Ecto neural progenitor cell (in vitro differentiated cells): ENCODE data around the gene HPGDS.
"Not testable (repeated sequence)": the region's sequence is repeated elsewhere in the genome, so short reads cannot be mapped to it uniquely, and the experiment has no call there.

ENCODE experiments used
- DNase-seq: peaks from one replicate; pipeline ENCODE4 v3.0.0-alpha.2; 2018; ENCODE audit warnings: low spot score

The HPGDS gene

DNA sequence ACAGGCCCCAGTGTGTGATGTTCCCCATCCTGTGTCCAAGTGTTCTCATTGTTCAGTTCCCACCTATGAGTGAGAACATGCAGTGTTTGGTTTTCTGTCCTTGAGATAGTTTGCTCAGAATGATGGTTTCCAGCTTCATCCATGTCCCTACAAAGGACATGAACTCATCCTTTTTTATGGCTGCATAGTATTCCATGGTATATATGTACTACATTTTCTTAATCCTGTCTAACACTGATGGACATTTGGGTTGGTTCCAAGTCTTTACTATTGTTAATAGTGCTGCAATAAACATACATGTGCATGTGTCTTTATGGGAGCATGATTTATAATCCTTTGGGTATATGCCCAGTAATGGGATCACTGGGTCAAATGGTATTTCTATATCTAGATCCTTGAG, 22.7 kb downstream of the HPGDS start:
- not testable (repeated sequence) for DNase-seq

DNA sequence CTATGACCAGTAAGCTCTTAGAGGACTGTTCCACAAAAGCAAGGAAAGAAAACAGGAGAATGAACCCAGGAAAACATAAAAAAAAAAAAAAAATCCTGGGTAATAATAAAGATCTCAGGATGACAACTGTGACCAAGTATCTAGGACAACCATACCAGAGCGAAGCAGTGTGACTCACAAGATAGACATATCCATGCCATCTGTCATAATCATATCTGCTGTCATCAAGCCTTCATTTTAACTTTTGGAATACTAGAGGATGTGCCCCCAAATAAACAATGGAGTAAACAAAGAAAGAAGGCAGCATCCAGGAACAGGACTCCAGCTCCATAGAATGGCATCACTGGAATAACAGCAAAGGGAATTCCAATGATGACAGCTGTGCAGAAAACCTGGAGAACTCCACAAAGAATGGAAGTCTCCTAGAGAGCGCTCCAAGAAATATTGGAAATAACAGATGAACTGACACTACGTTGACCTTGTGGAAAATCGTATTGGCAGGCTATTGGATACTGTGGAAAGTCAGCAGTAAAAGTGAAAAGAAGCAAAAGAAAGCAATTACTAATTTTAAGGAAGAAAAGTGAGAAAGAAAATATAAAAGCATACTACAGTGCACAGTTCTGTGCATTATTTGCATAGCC, 35.3 kb downstream of the HPGDS start:
- no peak for DNase-seq

DNA sequence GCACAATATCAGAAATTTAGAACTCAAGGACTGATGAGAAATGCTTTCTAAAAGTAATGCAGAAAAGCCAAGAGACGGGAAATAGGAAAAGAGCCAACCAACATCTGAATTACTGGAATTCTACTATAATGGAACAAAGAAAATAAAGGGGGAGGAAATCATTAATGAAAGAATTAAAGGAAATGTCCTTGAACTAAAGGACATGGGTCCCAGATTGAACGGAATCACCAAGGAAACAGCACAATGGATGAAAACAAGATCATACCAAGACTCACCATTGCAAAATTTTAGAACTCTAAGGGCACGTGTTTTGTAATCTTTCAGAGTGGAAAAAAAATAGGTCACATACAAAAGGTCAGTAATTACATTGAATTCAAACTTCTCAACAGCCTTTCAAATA, 35.9 kb downstream of the HPGDS start:
- DNase-seq = no peak

DNA sequence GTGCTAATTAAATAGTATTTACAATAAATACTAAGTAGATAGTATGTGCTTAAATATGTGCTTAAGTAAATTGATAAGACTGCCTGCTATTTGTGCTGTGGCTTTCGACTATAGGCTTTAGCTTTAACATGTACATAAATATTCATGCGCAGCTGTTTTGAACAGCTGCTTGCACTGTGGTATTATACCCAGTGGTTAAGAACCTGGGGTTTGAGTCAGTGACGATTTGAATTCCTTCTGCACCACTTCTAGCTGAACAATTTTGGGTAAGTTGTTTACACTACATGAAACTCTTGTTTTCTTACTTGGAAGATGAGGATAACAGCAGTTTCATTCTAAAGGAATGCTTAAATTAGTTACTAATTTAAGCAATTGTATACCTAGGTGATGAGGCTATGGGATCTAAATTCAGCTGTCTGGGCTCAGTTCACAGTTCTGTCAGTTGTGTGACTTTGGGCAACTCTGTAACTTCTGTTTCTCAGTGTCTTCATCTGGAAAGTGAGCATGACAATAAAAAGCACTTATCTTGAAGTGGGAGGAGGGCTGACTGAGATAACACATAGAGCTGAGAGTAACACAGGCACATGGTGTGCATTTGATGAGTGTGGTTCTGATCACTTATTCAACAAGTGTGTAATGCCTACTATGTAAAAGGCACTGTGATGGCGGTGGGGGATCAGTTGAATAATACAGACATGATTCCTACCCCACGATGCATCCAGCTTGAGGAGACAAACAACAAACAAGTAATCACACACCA, 37.0 kb downstream of the HPGDS start:
- no peak for DNase-seq

DNA sequence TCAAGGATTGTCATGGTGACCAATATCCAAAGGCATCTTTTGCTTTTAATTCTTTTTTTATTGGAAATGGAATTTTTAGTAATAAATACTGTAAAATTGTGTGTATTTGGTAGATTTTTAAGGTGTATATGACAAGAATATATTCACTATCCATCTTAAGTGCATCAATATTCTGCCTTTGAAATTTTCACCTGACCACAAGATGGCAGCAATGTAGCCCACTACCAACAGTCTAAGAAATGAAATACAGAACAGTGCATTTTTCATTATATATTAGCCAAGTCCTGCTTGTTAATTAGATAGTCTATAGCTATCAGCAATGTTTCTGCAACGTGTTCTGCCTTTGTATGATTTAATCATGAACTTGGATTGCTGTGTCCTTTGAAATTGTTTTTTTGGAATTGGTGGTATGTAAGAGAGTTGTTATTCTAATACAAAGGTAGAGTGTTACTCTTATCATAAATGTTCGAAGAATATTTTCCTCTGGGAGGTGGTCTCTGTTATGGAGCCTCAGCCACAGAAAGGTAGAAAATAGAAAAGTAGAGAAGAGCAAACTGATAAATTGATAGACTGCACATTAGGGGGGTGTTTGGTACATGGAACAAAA, 38.2 kb downstream of the HPGDS start:
- DNase-seq = no peak

DNA sequence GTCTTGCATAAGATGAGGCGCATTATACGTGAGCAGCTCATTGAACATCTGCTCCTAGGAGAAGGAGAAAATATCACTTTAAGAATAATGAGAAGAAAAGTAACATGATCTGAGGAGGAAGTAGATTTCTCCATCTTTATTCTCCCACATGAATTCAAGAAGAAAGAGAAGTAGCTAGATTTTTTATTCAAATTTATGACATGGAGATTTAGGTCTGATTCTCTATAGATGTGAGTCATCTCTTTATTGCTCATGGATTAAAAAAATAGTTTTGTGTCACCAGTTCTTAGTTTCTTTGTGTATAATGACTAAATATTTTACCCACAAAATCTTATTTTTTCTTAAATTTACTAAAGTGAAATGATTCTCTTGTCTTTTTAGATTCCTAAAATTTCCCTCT, 40.4 kb downstream of the HPGDS start:
- no peak for DNase-seq

DNA sequence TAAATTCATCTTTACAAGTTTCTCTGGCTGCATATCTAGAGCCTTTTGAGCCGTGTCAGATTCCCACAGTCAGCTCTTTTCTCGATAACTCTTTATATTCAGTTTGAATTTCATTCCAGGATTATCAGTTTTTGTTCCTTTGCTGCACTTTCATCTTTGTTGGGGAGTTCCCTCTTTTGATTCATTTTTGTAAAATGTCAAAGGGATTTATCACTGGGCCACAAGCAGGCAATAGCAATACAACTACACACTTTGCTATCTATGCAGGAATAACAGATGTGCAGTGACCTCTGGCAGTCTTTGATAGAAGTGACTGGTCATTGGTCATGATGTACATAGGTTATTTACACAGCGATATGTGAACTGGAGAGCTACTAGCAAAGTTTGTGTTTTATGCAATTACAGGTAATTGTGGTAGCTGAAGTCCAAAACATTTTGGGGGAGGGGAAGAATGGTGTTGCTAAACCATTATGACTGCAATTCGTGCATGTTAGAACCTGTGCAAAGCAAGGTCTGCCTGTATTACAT, 43.8 kb downstream of the HPGDS start:
- DNase-seq = no peak

DNA sequence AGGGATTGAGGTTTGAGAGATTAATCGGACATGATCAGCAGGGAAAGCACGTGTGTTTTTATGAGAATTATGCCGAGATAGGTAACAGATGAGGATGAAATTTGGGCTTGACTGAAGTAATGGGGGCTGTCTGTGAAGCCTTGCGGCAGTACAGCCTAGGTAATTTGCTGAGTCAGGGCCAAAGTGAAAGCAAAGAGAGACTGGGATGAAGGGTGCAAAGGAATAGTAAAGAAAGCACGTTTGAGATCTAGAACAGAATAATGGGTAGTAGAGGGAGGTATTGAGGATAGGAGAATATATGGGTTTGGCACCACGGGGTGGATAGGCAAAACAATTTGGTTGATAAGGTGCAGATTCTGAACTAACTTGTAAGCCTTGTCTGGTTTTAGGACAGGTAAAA, 47.2 kb downstream of the HPGDS start:
- DNase-seq = not testable (repeated sequence)

DNA sequence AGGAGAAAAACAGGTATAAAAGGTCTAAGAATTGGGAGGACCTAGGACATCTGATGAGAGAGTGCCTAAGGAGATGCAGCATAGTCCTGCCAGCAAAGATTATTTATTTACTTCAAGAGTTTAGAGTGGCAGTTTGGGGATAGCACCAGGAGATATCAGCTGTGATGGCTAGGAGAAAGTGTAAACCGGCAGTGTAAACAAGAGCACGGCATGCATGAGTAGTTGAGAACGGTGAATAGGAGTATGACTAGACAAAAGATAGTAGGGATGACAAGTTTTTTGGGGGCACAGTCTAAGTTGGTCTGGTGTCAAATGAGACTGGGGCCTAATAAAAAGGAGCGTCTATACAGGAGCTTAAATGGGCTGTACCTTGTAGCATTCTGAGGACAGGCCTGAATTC, 48.7 kb downstream of the HPGDS start:
- DNase-seq = not testable (repeated sequence)

DNA sequence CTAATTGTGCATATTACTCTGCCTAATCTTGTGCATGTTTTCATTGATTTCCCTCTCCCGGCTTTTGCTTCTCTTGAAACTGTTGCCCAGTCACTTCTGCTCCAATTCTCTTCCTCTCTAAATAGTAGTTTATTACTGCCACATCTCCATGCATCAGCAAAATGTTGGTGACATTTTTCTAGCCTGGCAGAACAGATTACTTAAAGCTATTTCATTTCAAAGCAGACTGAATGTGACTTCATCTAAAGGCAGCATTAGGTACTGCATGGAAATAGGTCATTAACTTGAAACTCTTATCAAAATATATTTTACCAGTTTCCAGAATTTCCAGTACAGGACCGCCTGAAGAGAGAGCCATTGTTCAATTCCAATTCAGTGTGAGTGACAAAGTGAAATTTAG, 52.4 kb downstream of the HPGDS start:
- no peak for DNase-seq

DNA sequence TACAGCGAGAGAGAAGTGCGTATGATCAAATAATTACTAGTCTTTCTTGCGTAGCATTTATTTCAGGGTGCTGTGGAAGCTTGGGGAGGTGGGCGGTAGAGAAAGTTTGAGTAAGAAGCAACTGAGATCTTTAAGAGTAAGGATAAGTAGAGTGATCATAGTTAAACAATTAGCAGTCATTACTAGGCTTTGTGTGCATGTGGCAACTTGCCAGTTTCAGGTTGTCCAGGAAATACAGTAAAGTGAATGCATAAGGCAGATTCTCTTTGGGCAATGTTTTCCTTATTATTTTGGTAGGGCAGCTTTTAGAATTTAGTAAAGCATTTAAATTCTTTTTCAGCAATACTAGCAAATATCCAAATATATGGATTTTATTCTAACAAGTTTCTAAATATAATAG, 57.0 kb downstream of the HPGDS start:
- DNase-seq = no peak

DNA sequence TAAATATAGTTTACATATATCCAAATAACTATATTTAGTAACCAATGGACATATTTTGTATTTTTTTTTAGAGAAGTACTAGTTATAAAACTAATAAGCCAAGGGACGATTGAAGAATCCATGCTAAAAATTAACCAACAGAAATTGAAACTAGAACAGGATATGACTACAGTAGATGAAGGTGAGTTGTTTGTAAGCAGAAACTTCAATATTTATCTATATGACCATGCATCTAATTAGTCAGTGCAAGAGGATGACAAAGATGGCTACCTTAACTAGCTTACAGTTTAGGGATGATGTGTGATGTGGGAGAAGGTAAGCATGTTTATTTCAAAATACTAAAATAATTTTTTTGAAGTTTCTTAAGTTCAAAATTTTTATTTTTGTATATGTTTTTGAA, 57.7 kb downstream of the HPGDS start:
- DNase-seq = no peak

DNA sequence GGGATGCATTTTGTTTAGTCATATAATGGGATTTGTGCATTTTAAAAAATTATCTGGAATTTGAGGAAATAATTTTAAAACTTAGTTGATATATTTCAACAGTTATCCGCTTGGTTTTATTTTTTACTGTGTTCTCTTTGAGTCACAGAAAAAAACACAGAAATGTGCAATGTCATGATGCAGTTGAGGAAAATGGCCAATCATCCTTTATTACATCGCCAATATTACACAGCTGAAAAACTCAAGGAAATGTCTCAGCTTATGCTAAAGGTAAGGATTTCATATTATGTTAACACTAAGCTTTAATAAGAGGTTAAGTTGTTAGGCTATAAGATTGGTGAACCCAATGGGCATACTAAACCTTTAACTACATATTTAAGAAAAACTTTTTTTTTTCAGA, 63.9 kb downstream of the HPGDS start:
- DNase-seq = no peak

DNA sequence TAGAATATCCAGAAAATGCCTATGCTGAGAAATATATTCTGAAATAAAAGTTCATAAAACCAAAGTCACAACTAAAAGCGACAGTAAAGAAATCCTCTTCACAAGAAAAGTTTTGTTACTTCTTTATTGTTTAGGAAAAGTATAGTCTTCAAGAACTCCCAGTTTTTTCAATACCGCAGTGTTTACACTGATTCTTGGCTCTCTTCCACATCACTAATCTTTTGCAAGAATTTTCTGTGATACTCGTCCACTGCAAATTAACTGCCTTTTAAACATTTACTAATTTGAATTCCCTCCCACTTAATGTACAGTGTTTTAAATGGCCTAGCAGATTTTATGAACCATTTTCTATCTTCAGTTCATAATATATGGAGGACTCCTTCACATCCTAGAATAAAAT, 65.1 kb downstream of the HPGDS start:
- DNase-seq = no peak

DNA sequence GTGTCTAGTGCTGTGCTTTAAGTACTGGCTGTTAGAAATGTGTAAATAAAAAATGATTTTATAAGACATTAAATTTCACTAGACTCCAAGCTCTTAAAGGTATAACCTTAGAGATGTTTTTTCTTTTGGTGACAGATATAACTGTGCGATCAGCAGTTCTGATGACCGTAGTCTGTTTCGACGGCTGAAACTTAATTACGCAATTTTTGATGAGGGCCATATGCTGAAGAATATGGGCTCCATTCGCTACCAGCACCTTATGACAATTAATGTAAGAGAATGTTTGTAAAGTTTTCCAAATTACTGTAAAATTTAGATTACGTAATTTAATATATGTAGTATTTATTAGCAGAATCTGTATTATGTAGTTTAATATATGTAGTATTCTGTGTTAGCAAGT, 66.4 kb downstream of the HPGDS start:
- no peak for DNase-seq

DNA sequence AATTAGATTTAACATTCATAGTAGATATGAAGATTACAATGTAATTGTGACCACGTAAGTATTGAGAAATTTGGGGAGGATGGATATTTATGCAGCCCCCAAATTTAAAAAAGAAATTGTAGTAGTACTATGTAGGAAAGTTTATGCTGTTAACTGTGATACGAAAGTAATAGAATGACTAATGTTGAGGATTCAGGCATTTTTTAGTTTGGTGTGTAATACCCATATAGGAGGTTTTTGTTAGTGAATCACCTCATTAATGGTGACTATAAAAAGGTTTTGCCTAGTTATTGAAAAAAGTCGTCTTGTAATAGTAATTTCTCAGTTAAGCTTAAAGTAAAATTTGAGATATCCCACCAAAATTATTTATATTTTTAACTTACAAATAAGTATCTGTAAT, 67.7 kb downstream of the HPGDS start:
- no peak for DNase-seq

DNA sequence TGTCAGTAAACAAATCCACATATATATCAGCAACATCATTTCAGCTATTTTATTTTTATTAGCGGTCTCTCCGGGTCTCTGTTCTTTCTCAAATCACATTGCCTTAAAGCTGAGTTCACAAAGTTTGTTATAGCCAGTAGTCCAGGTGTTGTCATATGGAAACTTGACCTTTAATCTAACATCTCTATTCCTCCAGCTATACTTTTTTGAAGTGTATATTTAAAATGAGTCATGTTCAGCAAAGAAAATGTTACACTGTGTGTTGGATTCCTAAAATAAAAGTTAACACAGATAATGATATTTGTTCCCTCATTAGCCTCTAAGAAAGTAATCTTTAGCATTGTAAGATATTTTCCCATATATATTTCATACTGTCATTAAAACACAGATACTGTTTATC, 71.4 kb downstream of the HPGDS start:
- no peak for DNase-seq

DNA sequence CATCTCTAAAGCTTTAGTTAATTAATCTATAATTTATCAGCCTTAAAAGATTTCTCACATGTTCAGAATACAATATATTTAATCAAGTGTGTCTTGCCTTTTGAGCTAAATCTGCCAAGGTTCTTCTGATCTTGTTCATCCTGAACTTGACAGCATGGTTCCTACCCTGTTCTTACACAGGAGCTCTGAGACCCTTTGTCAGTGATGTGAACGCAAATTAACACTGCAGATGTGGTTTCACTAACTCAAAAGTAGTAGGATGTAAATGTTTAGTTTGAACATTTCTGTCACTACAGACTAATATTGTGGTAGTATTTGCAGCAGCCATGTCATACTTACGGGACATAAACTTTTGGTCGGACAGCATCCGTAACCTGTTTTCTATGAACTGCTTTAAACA, 75.6 kb downstream of the HPGDS start:
- no peak for DNase-seq

DNA sequence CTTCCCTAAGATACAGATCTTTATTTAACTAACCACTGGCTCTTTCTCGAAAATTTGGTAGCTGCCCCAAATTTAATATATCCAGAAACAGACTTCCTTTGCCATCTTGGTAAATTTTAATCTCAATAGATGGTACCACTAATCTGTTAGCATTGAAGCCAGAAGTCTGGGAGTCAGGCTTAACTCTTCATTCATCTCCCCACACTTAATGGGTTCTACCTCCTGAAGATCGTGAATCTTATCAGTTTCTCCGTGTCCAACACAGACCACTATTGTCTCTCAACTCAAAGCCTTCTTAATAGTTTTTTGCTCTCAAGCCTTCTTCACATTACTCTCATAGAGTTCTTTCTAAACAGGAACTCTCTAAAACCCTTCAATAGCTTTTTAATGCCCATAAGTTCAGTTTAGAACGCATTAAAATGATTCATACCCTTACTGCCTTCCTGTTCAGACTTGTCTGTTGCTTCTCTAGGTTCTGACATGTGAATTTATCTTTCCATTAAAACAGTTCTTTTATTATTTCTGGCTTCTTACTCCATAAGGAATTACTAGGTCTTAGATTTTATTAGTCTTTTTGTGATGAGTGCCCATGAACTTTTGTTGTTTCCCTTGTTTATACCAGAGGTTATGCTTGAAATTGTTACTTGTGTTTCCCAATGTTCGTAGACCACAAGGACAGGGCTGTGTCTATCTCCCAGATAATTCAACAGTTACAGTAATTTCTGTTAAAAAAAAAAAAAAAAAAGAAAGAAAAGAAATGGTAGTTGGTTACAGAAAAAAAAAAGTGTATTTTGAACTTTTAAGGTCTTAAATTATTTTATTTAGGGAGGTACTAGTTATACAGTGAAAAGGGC, 80.2 kb downstream of the HPGDS start:
- DNase-seq = no peak

DNA sequence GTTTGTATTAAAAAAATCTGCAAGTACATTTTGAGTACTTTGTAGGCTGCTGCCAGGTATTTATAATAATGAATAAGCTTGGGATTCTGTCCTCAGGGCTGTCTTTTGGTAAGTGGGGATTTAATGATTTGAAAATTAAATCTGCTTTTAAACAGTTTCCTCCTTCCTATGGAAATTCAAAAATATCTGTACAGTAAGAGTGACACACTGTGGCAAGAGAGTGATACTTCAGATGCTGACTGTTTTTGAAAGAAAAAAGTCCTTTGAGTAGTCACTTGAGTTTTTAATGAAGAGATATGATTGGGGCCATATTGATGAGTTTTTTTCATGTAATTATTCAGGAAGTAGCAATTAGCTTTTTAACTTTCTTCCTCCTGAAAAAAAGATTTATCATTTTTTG, 85.8 kb downstream of the HPGDS start:
- no peak for DNase-seq

DNA sequence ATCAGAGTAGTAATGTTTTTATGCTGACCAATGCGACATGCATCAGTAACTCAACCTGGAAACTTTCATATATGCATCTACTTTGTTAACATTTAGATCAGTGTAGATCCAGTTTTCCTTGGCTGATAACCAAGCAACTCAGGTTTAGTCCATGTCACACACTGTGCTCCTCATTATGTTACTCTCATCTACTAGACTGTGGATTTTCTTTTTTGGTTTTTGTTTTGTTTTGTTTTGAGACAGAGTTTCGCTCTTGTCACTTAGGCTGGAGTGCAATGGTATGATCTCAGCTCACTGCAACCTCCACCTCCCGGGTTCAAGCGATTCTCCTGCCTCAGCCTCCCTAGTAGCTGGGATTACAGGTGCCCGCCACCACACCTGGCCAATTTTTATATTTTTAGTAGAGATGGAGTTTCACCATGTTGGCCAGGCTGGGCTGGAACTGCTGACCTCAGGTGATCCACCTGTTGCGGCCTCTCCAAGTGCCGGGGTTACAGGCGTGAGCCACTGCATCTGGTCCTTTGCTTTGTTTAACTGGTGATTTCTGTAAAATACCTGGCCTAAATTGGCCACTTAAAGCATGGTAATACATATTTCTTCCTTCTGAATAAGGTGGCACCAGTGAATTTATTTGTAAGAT, 86.4 kb downstream of the HPGDS start:
- DNase-seq = no peak

DNA sequence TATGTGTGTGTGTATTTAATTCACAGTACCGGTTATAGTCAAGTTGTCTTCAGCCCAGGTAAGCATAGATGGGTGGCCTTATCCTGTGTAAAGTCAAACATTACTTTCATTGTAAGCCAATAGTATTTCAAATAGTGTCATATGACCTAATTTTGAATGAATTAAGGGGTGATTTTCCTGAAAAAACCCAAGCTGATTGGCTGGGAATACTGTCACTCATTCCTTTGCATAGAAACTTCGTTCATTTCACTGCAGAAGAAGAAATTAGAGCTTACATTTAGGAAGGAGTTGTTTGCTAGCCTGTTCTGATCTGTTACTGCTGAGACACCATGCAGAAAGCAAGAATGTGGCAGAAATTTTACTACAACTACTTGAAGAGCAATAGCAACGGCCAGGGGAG, 89.6 kb downstream of the HPGDS start:
- DNase-seq = no peak
